ENCODE measurements around the gene C11orf24. TPM values are rescaled to one million over a fixed set of nuclear protein-coding genes. Genes with fewer than 3 reads are reported as not detected.

Gene C11orf24
- polyA plus RNA-seq, 2 of the 4 experiments (the other 2 are of a cell fraction) = 29.4 to 43.8 TPM

DNA sequence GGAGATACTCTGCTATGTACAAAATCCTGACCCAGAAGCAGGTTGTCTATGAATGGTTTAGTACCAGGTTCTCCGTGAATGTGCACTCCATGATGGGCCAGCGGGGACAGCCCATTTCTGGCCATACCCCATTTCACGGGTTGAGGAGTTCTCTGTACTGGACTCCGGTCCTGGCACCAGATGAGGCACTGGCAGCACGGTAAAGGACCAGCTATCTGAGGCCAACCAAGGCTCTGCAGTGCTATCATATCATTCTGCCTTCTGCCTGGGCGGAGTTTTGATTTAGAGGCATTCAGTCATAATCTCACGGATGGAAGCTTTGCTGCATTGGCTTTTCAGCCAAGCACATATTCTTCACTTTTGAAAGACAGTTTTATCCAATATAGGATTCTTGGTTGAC, 40.2 kb downstream of the C11orf24 start:
- 80% methylated on average over 7 of the region's 7 CpGs for WGBS (ENCODE audit: missing lambda C conversion rate)
- TF ChIP-seq EHF (CRISPR knock-in tag; IDR thresholded peaks at IDR 0.05) (no peak), ZNF302 (CRISPR knock-in tag; IDR thresholded peaks at IDR 0.05) (no peak), RARB (CRISPR knock-in tag; IDR thresholded peaks at IDR 0.05) (no peak), HDAC2 (IDR thresholded peaks at IDR 0.05) (no peak), GATA3 (IDR thresholded peaks at IDR 0.05; ENCODE audit: borderline replicate concordance) (no peak), RAD21 (conservative IDR thresholded peaks at IDR 0.05 in 1 of 2, IDR thresholded peaks at IDR 0.05 in 1 of 2) (no peak), JUN (IDR thresholded peaks at IDR 0.05) (no peak), NR3C1 (IDR thresholded peaks at IDR 0.05) (no peak), RCOR1 (IDR thresholded peaks at IDR 0.05; ENCODE audit: low read depth, low read length) (no peak), HOXB5 (CRISPR knock-in tag; IDR thresholded peaks at IDR 0.05) (no peak), BHLHE40 (IDR thresholded peaks at IDR 0.05; ENCODE audit: low read depth, low read length) (no peak)
- TF ChIP-seq, protein P1, sequence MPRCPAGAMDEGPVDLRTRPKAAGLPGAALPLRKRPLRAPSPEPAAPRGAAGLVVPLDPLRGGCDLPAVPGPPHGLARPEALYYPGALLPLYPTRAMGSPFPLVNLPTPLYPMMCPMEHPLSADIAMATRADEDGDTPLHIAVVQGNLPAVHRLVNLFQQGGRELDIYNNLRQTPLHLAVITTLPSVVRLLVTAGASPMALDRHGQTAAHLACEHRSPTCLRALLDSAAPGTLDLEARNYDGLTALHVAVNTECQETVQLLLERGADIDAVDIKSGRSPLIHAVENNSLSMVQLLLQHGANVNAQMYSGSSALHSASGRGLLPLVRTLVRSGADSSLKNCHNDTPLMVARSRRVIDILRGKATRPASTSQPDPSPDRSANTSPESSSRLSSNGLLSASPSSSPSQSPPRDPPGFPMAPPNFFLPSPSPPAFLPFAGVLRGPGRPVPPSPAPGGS (IDR thresholded peaks at IDR 0.05) = no peak
- ATAC-seq (no peak), DNase-seq (ENCODE audit: low read depth in 1 of 2, low spot score in 1 of 2) (no peak), FAIRE-seq (no peak)
- ChIA-PET CTCF (interaction anchor here (0.5 to 2.5 kb wide), 6 partner anchors 11 to 222 kb away, joined by 3 to 7 read pairs (median 4); partner anchors contain the start of gene C11orf24), POLR2A (no interaction called here)
- Histone ChIP-seq H3K27ac (no peak overlapping the region), H3K4me3 (no peak overlapping the region), H3K9me3 (peaks cover 14% of the 10 kb centered on the region), H3K4me1 (no peaks in the 10 kb centered on the region), H3K4me2 (no peak overlapping the region)

DNA sequence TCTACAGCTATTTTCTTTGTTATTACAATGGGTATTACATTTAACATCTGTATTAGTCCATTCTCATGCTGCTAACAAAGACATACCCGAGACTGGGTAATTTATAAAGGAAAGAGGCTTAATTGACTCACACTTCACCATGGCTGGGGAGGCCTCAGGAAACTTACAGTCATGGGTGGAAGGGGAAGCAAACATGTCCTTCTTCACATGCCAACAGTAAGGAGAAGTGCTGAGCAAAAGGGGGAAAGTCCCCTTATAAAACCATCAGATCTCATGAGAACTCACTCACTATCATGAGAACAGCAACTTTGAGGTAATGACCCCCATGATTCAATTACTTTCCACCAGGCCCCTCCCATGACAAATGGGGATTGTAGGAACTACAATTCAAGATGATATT, 42.2 kb downstream of the C11orf24 start:
- DNase-seq (ENCODE audit: low read depth in 1 of 2, low spot score in 1 of 2) = no peak
- Histone ChIP-seq H3K4me3 (no peak overlapping the region), H3K4me1 (no peaks in the 10 kb centered on the region), H3K4me2 (no peak overlapping the region), H3K27ac (no peak overlapping the region), H3K9me3 (peaks cover 17% of the 10 kb centered on the region)
- ATAC-seq = no peak
- TF ChIP-seq POLR2AphosphoS2 (conservative IDR thresholded peaks at IDR 0.05; ENCODE audit: low read length) = no peak
- no peak for TF ChIP-seq MYC (IDR thresholded peaks at IDR 0.05; ENCODE audit: borderline replicate concordance, low read length)
- no peak for TF ChIP-seq SMC3 (IDR thresholded peaks at IDR 0.05)
- no peak for TF ChIP-seq JUN (IDR thresholded peaks at IDR 0.05)
- TF ChIP-seq MAFK (IDR thresholded peaks at IDR 0.05; ENCODE audit: partially characterized antibody) = no peak
- TF ChIP-seq, protein P2, sequence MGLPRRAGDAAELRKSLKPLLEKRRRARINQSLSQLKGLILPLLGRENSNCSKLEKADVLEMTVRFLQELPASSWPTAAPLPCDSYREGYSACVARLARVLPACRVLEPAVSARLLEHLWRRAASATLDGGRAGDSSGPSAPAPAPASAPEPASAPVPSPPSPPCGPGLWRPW (IDR thresholded peaks at IDR 0.05) = no peak
- no peak for TF ChIP-seq EHF (CRISPR knock-in tag; IDR thresholded peaks at IDR 0.05)
- TF ChIP-seq ZNF302 (CRISPR knock-in tag; IDR thresholded peaks at IDR 0.05) = no peak
- no peak for TF ChIP-seq JUNB (IDR thresholded peaks at IDR 0.05)
- 6% methylated on average over 1 of the region's 1 CpG for WGBS (ENCODE audit: missing lambda C conversion rate)
- FAIRE-seq = no peak
- CTCF ChIA-PET = interaction anchor here (1.1 to 2.5 kb wide), 4 partner anchors 21 to 68 kb away, joined by 3 to 7 read pairs (median 4); no protein-coding TSS in a partner anchor
- POLR2A ChIA-PET = no interaction called here

DNA sequence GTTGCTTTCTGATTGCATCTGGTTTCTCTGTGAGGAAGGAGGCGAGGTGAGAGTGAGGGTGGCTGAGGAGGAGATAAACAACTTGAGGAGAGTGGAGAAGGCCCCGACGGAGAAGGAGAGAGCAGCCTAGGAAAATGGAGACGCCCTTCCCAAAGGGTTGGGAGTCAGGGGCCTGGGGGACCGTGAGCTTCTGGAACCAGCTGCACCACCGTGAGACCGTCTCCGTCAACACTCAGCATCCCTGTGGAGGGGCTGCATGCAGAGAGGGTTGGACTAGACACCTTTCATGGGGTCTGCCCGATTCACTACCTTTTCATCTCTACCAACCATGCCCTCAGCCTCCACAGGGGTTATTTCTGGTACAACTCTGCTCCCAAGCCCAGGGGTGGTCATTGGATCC, 45.4 kb downstream of the C11orf24 start:
- POLR2A ChIA-PET = no interaction called here
- H3K9me3 ChIP-seq = peaks cover 17% of the 10 kb centered on the region
- FAIRE-seq (no peak), ATAC-seq (no peak), DNase-seq (ENCODE audit: low read depth in 1 of 2, low spot score in 1 of 2) (no peak)
- H3K4me2 ChIP-seq = no peak overlapping the region
- H3K4me1 ChIP-seq = no peaks in the 10 kb centered on the region
- no peak overlapping the region for H3K4me3 ChIP-seq
- 63% methylated on average over 9 of the region's 9 CpGs for WGBS (ENCODE audit: missing lambda C conversion rate)
- TF ChIP-seq TP53 (CRISPR knock-in tag; IDR thresholded peaks at IDR 0.05) = no peak
- TF ChIP-seq EHMT2 (IDR thresholded peaks at IDR 0.05; ENCODE audit: low read depth) = no peak
- no peak for TF ChIP-seq HOXB13 (CRISPR knock-in tag; IDR thresholded peaks at IDR 0.05; ENCODE audit: low read depth)
- no peak for TF ChIP-seq KDM1A (IDR thresholded peaks at IDR 0.05; ENCODE audit: low read depth)
- TF ChIP-seq, protein P3, sequence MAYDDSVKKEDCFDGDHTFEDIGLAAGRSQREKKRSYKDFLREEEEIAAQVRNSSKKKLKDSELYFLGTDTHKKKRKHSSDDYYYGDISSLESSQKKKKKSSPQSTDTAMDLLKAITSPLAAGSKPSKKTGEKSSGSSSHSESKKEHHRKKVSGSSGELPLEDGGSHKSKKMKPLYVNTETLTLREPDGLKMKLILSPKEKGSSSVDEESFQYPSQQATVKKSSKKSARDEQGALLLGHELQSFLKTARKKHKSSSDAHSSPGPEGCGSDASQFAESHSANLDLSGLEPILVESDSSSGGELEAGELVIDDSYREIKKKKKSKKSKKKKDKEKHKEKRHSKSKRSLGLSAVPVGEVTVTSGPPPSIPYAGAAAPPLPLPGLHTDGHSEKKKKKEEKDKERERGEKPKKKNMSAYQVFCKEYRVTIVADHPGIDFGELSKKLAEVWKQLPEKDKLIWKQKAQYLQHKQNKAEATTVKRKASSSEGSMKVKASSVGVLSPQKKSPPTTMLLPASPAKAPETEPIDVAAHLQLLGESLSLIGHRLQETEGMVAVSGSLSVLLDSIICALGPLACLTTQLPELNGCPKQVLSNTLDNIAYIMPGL (CRISPR knock-in tag; IDR thresholded peaks at IDR 0.05; ENCODE audit: borderline replicate concordance) = no peak
- no peak for TF ChIP-seq RAD21 (conservative IDR thresholded peaks at IDR 0.05 in 1 of 2, IDR thresholded peaks at IDR 0.05 in 1 of 2)
- TF ChIP-seq ESRRA (IDR thresholded peaks at IDR 0.05; ENCODE audit: borderline replicate concordance, low read length) = no peak
- TF ChIP-seq POLR2AphosphoS2 (conservative IDR thresholded peaks at IDR 0.05; ENCODE audit: low read length) = no peak
- TF ChIP-seq FOSB (CRISPR knock-in tag; IDR thresholded peaks at IDR 0.05) = no peak
- TF ChIP-seq NFE2L2 (conservative IDR thresholded peaks at IDR 0.05; ENCODE audit: low read length) = no peak
- no peak for TF ChIP-seq RCOR1 (IDR thresholded peaks at IDR 0.05; ENCODE audit: low read depth, low read length)
- no peak for TF ChIP-seq SREBF2 (IDR thresholded peaks at IDR 0.05)
- no peak for TF ChIP-seq MAZ (IDR thresholded peaks at IDR 0.05; ENCODE audit: borderline replicate concordance, low read depth, low read length)
- TF ChIP-seq FOXS1 (CRISPR knock-in tag; IDR thresholded peaks at IDR 0.05) = no peak
- no peak for TF ChIP-seq HDAC2 (IDR thresholded peaks at IDR 0.05)
- no peak for TF ChIP-seq TFCP2L1 (CRISPR knock-in tag; IDR thresholded peaks at IDR 0.05)
- TF ChIP-seq NPAS2 (CRISPR knock-in tag; IDR thresholded peaks at IDR 0.05; ENCODE audit: borderline replicate concordance) = no peak
- no peak for TF ChIP-seq ZFP36 (IDR thresholded peaks at IDR 0.05; ENCODE audit: borderline replicate concordance, partially characterized antibody)
- TF ChIP-seq, protein P4, sequence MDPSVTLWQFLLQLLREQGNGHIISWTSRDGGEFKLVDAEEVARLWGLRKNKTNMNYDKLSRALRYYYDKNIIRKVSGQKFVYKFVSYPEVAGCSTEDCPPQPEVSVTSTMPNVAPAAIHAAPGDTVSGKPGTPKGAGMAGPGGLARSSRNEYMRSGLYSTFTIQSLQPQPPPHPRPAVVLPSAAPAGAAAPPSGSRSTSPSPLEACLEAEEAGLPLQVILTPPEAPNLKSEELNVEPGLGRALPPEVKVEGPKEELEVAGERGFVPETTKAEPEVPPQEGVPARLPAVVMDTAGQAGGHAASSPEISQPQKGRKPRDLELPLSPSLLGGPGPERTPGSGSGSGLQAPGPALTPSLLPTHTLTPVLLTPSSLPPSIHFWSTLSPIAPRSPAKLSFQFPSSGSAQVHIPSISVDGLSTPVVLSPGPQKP (IDR thresholded peaks at IDR 0.05; ENCODE audit: low read depth, low read length) = no peak
- TF ChIP-seq JUN (IDR thresholded peaks at IDR 0.05) = no peak
- H3K27ac ChIP-seq = no peak overlapping the region
- CTCF ChIA-PET = interaction anchor here (1.9 to 2.0 kb wide), 3 partner anchors 18 to 71 kb away, joined by 5 to 6 read pairs (median 6); no protein-coding TSS in a partner anchor
